CD4-positive, alpha-beta T cell treated with Interleukin-6 for 4 hours (primary cell): ENCODE measurements around the gene CHCHD6.
A peak's percentile ranks its signal among the peaks of the same experiment; 100 is the strongest.

Experiments
- DNase-seq: peaks from one replicate; pipeline ENCODE4 v3.0.0-alpha.2; 2020; ENCODE audit warnings: mixed read lengths

CHCHD6 gene, protein sequence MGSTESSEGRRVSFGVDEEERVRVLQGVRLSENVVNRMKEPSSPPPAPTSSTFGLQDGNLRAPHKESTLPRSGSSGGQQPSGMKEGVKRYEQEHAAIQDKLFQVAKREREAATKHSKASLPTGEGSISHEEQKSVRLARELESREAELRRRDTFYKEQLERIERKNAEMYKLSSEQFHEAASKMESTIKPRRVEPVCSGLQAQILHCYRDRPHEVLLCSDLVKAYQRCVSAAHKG

DNA sequence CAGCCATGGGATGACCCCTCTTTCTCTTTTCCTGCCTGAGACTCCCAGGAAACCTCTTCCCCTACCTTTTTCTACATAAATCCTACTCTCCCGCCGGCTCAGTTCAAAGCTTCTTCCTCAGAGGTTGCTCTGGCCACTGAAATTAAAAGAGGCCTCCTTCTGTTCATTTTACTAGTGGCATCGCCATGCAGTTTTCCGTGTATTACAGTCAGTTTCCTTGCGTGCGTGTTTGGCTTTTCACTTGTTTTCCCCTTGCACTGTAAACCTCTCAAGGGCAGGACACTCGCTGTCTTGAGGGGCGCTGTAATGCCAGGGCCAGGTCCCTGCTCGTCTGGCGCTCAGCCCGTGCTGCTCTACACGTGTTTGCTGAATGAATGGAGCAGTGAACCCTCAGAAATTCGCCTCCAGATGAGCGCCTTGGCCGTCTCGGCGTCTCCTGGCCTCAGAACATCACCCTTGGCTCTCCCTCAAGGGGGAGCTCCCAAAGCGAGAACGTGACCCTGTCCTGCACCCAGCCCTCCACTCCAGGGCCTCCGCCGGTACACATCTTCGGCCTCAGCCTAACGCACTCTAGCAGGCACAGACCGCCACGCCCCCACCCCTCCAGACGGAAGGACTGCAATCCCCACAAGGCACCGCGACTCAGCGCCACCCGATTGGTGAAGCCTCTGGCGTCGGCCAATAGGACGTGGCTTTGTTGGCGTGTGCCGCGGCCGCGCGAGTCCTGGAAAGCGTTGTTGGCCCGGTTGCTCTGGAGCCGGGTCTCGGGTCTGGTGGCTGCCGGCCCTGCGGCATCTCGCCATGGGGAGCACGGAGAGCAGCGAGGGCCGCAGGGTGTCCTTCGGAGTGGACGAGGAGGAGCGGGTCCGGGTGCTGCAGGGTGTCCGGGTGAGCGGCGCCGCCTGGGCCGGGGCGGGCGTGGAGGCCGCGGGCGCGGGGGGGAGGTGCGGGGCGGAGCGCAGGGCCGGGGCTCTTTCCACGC is at the start of gene CHCHD6:
CHCHD6 (plus strand) TSS at position 729 of the 982 bp plus-strand sequence; CDS start at position 802, 73 bp downstream.
- DNase-seq: peak; percentile 98

DNA sequence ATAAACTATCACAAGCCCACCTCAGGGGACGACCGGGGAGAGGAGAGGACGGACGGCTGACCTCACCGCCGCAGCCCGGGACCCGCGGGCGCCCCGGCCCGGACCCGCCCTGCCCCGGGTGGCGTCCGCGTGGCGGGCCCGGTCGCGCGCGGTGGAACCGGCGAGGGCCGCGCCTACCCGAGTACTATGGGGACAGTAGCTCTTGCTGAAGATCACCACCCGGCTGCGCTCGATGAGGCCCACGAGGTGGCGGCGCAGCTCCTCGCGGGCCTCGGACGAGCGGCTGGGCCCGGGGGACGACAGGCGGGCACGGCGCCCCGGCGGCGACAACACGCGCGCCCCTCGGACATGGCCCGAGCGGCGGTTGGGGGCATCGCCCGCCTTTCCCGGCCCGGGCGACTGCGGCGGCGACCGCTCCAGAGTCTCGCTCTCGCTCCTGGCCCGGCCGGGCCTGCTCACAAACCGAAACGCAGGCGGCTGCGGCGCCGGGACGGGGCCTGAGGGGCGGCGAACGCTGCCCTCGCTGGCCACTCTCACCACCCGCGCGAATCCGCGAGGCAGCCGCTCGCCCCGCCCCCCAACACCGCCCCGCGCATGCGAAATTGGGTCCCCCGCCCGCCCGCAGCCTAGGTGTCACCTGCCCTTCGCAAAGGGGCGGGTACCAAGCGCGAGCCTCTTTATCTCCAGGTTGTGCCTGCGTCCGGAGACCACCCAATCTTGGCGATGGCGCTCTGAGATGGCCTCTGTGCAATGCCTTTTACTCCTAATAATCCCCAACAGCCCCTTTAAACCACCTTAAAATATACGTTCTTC is 49.3 kb upstream of the CHCHD6 start, which contains the start of gene TXNRD3:
TXNRD3 (minus strand) TSS at position 554 of the 813 bp plus-strand sequence.
- DNase-seq: peak; percentile 87

DNA sequence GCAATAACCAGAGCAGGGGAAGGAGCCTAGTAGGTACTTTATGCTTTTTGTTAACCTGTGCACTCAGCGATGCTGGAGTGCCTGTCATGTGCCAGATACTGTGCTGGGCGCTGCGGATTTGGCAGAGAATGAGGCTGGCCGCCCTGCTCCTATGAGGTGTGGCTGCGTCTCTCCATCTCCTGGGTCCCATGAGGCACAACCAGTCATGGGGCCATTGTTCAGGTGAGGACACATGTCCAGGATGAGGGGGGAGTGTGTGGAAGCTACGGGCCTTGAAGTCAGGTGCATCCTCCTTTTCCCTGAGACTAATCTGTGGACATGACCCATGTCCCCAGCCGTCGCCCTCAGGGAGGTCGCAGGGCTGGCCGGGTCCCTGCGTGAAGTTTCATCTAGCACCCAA is 48.2 kb upstream of the CHCHD6 start:
- DNase-seq: no peak

DNA sequence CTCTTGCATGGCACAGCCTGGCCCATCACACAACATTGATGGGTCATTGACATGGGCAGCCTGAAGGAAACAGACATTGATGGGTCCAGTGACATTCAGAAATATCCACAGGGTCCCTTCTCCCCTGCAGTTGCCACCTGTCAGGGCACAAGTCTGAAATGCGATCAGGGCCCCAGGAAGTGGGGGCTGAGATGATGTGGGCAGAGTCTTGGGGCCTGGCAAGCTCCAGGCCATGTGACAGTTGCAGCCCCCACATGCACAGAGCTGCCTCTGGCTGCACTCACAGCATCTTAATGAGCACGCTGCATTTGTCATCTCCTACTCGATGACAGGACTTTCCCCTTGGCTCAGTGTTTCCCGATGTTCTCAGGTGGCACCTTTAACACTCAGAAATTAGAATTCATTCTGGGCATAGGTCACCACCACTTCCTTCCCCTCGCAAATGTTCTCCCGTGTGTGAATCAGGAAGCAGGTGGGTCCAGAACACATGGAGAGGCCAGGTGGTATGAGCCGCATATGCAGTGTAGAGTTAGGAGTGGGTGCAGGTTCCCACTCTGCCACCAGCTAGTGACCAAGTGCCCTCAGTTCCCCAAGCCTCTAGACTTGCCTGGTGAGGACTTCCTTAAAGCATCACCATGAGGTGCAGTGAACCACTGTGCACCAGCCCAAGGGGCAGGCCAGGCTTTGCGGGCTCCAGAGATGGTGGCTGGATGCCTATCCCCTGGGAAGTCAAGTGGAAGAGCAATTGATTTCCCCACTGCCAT is 47.5 kb upstream of the CHCHD6 start:
- DNase-seq: no peak

DNA sequence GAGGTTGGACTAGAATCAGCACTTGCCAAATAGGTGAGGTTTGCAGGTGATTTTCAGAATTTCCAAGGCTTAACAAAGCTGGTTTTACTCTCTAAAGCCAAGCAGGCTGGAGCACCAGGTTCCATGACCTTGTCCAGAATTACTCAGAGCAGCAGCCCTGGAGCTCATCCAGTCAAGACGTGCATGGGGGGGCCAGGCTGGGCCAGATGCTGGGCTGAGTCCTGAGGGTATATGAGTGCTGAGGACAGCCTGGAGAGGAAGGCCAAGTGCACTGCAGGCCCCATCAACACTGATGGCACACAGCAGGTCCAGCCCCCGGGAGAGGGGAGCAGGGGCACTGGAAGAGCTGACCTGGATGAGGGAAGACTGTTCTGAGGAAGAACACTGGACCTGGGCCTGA is 46.1 kb upstream of the CHCHD6 start:
- DNase-seq: no peak

DNA sequence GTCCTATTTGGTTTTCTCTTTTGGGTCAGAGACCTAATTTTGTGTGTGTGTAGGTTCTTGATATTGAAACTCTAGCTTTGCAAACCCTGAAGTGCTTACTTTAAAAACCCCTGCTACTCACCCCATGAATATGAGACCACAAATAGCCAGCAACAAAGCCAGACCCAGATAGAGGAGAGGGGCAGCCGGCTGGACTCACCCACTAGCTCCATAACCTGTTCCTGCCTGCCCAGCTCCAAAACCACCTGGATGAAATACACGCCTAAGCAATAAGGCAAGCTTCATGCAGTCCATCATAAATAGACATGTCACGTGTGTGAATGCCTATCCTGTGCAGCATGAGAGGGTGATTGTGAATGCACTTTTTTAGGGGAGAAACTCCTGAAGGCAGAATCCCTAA is 45.5 kb upstream of the CHCHD6 start:
- DNase-seq: no peak

DNA sequence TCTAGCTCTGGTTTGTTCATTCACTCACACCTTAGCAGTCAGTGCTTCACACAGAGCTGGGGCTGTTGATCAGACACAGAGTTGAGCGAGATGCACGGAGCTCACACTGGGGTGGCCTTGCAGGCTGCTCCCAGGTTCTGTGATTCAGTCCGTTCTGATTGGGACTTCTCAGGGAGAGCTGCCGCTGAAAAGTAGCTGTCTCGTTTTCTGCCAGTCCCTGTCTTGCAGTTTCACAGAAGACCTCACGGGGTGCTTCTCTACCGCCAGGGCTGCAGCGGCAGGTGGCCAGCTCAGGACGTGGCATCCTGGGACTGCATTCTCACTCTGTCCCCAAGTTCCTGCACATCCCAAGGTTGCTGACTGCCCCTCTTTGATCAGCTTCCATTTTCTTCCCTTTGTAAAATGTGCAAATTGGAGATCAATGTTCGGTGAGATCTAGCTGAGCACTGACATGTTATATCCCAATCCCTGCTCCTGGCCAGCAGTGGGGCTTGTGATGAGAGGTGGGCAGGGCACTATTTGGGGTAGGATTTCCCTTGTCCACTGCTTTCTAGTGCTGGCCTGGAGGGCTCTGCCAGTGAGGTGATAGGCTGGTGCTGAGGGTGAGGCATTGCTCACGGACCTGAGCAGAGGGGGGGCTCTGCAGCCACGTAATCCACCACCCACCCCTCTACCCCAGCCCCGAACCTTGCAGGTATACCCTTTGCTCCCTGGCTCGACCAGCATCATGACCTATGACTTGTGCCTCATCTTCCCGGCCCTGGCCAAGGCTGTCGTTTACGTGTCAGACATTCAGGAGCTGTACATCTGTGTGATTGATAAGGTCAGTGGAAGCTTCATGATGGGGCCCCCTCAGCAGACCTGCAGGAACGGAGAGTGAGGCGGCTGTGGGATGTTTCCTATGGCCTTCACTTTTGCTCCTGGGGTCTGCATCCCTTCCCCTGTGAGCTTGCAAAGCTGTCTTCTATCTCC is 43.8 kb upstream of the CHCHD6 start:
- DNase-seq: no peak

DNA sequence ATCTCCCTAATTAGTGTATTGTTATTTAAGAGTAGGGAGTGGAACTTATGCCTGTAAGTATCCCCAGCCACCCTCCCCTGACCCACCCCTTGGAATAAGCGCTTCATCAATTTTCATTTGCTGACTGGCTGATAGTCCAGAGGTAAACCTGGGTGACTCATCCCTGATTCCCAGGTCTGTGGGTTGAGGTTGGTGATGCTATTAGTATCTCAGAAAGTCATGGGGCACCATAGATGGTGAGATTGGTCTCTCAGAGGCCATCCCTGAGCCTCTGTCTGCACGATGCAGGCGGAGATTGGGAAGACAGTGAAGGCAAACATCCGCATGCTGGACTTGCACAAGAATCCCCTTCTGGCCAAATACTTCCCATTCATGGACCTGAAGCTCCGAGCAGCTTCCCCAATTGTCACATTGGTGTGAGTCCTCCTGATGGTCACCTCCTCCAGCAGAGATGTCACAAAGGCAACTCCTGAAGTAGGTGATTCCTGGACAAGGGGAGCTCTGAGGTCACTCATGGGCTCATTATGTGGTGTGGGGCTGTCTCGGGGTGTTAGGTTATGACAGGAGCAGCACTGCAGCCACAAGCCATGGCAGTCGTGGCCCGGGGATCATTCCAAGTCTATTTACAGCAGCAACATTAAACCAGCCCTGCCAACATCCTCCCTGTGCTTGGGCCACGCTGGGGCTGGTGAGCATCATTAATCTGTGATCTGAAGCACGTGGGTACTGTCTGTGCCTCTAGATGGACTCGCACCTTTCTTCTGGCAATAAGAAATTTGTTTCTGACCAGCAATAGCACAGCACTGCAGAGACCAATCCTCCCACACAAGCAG is 42.3 kb upstream of the CHCHD6 start:
- no peak for DNase-seq

DNA sequence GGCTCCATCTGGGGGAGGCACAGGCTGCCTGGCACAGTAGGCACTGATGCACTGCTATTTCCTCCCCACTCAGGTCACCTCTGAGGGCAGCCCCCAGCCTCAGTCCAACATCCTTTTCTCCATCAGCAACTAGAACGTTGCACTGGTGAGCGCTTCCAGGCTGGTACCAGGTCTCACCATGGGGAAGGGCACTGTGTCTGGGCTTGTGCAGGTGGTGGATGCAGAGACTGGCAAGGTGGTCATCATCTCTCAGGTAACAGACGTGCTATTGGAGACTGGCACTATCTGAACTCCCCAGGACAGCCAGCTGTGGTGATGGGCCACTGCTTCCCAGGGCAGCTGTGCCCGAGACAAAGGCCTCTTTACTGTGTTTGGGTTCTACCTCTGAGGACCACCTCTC is 40.8 kb upstream of the CHCHD6 start:
- no peak for DNase-seq

DNA sequence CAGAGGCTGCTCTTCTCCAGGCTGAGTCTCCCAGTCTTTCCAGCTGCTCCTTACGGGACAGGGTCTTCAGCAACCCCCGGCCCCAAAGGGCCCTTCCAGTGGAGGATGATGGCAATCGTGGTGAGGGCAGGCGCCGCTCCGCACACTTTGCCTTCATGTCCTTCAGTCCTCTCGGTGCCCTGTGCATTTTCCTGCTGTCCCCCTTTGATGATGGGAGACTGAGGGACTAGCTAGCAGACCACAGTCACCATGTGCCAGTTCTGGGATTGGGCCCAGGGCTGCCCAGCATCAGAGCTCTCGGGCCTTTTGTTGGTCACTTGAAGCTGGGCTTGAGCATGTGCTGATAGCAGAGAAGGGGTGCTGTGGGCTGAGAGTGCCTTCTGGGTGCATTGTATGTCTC is 40.3 kb upstream of the CHCHD6 start:
- DNase-seq: no peak

DNA sequence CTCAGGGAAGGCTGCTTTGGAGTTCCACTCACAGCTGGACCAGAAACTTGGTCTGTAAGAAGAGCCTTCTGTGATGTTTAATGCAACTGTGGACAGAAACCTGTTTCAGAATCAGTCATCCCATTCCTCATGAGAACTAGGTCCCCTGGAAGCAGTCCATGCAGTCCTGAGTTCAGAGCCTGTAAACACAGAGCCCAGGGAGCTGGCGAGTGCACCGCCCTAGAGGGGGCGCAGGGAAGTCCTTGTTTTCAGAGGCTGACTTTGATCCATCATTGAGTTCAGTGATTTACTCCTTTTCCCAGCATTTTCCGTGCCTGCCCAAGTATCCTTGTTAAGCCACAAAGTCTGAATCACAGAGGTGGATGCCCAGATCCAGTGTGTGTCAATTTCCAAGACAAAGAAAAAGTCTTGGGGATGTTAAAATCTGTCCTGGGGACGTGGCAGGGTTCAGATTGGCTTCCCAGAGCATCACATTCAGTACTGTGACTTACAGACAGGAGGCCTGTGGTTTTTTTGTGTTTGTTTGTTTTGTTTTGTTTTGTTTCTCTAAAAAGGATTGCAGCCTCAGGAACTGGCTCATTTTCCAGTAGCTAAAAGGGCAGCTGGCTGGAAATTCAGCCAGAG is 39.3 kb upstream of the CHCHD6 start:
- no peak for DNase-seq

DNA sequence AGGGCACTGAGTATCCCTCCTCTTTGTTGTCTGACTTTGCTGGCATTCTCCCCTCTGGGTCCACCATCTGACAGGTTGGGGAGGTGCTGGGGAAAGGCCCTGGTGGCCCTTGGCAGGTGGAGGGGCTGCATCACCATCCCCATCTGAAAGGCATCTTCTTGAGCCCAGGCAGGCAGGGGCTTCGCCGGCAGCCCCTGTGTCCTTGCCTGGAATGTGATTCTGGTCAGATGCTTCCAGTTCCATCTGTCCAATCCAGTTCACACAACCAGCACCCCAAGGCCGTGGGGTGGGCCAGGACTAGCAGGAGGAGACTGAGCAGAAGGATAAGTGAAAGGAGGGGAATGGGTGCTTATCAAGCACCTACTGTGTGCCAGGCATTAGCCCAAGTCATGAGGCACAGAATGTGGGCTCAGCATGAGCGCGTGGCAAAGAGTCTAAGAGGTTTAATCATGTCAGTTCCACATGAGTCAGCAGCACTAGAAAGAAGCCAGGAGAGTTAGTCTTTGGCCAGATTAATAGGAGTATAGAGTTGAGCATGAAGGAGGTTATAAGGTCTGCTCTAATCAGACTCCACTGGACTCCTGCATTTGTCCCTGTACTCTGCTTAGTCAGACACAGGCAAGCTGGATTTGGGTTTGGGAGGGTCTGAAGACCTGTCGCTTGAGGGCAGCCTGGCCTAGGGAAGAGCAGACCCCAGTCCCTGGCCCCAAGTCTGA is 38.7 kb upstream of the CHCHD6 start:
- no peak for DNase-seq

DNA sequence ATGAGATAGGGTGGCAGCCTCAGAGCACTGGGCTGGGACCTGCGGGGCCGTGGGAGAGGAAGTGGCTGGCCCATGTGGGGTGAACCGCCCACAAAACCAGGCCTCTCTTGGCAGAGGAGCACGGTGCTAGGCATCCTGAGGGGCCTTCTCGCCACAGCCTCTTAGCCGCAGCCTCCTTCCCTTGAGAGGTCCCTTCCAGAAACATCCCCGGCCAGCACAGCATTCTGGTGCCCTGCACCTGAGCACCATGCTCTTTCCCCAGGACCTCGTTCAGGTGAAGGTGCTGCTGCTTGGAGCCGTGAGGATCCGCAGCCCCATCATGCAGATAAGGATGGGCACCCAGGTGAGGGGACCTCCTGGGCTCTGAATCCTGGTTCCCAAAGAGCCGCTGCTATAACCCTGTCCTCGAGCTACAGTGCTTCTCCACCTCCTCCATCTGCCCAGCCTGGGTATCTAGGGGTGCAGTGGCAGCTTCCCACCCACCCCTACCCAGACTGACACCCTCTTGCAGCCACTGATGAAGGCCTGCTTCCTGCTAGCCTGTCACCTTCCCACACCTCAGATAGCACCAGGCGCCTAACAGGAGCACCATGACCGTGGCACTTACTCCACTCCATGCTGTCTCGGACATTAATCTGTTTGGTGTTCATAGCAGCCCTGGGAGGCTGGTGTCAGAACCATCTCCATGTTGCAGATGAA is 37.9 kb upstream of the CHCHD6 start:
- DNase-seq: no peak

DNA sequence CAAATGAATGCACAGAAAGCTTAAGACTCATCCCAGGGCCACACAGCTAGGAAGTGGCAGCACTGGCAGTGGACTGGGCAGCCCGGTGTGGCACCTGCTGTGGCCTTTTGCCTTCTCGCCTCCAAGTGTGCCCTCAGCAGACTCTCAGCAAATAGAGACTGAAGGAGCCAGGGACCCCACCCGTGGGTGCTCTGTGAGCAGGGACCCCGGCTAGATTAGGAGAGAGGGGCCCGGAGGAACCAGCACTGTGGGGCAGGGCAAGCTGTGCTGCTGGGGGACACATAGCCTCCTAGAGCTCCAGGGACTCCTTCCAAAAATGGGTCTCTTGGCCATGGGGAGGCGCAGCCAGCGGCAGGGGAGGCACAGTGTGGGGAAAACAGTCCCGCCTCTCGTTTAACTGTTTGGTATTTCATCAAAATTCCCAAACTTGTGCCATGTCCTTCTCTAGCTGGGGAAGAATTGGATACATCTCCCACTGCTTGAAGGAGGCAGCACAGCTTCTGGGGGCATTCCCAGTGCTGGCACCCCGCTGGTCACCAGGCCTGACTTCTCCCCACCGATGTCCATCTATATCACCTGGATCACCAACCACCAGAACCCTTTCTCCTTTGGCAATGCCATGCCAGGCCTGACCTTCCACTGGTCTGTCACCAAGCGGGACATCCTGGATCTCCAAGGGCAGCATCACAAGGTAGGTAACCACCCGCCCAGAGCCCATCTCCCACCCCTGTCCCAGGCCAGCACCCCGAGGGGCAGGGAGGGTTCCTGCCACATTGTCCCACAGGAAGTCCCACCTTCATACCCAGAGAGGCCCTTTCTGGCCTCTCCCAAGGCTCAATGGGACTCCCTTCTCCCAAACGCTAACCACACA is 37.1 kb upstream of the CHCHD6 start:
- DNase-seq: no peak

DNA sequence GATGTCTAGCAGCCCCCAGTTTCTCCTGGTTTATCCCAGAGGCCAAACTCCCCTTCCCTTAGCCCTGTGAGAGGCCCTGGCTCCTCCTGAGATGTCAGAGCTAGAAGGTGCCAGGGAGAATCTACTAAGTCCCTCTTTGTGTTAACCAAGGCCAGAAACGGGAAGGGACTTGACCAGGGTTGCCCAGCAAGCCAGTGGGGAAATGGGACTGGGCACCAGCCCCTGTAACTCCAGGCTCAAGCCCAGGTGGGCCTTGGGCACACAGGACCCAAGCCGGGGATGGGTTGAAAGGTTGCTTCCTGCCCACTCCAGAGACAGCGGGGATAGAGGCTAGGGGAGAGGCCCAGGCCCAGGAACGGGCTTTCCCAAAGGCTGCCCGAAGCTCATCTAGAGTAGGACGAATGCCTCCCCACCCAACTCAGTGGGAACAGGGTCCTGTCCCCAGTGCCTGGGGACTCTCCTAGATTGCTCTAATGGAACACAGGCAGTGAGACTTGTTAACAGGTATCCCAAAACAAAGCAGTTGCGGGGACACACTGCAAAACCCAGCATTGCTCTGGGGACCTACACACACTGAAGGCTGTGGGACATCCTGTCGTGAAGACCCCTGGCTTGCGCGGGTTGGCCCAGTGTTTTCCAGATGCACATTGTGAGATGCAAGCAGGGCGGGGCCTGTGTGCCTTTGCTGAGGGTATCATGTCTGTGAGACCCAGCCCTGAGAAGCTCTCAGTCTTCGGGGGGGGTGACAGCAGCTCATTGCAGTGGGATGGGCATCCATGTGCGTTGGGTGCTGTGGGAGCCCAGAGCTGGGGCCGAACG is 36.2 kb upstream of the CHCHD6 start:
- no peak for DNase-seq
